Trophoblast cell (in vitro differentiated cells and primary cell): ENCODE data around the gene UBIAD1.

Source experiments
- DNase-seq, 2 donors: peaks; one replicate each; pipeline ENCODE4 v3.0.0-alpha.2; 2016
- H2AFZ ChIP-seq: 2 replicates; pipeline ENCODE4 v1.6.1; 2013; ENCODE audit warnings: low read length, moderate library complexity, mild to moderate bottlenecking; ENCODE audit not compliant: insufficient read depth, poor library complexity
- H2AK5ac ChIP-seq: 2 replicates; pipeline ENCODE4 v1.6.1; 2013; ENCODE audit warnings: mild to moderate bottlenecking, low read length
- H2BK120ac ChIP-seq: 2 replicates; pipeline ENCODE4 v1.6.1; 2013; ENCODE audit warnings: low read length, mild to moderate bottlenecking, moderate library complexity; ENCODE audit not compliant: insufficient read depth, poor library complexity
- H2BK12ac ChIP-seq: 2 replicates; pipeline ENCODE4 v1.6.1; 2013; ENCODE audit warnings: mild to moderate bottlenecking, low read length, moderate library complexity
- H2BK5ac ChIP-seq: 2 replicates; pipeline ENCODE4 v1.6.1; 2013; ENCODE audit warnings: low read length, low read depth, moderate library complexity, mild to moderate bottlenecking; ENCODE audit not compliant: poor library complexity
- H3K14ac ChIP-seq: 2 replicates; pipeline ENCODE4 v1.6.1; 2013; ENCODE audit warnings: mild to moderate bottlenecking, low read length
- H3K18ac ChIP-seq: 2 replicates; pipeline ENCODE4 v1.6.1; 2013; ENCODE audit warnings: mild to moderate bottlenecking, low read length
- H3K23ac ChIP-seq: 2 replicates; pipeline ENCODE4 v1.6.1; 2013; ENCODE audit warnings: low read length
- H3K27ac ChIP-seq: 2 replicates; pipeline ENCODE4 v1.5.1; 2013; ENCODE audit warnings: low read depth, mild to moderate bottlenecking, inconsistent platforms, low read length, moderate library complexity
- H3K27me3 ChIP-seq: 2 replicates; pipeline ENCODE4 v1.6.1; 2013; ENCODE audit warnings: inconsistent platforms, mild to moderate bottlenecking, low read length, moderate library complexity; ENCODE audit not compliant: insufficient read depth
- H3K36me3 ChIP-seq, 2 experiments: 1 replicate in 1 of 2; 2 replicates in 1 of 2; pipeline ENCODE4 v1.6.1; 2013; ENCODE audit warnings: low read length in 2 of 2, mild to moderate bottlenecking in 2 of 2, moderate library complexity in 1 of 2; ENCODE audit not compliant: insufficient read depth in 2 of 2, control insufficient read depth in 1 of 2
- H3K4ac ChIP-seq: 2 replicates; pipeline ENCODE4 v1.6.1; 2013; ENCODE audit warnings: low read depth, mild to moderate bottlenecking, low read length, moderate library complexity
- H3K4me1 ChIP-seq, 2 experiments: 1 replicate in 1 of 2; 2 replicates in 1 of 2; pipeline ENCODE4 v1.6.1; 2013; ENCODE audit warnings: low read length in 2 of 2, mild to moderate bottlenecking in 2 of 2, moderate library complexity in 1 of 2; ENCODE audit not compliant: insufficient read depth in 2 of 2, control insufficient read depth in 1 of 2
- H3K4me2 ChIP-seq: 2 replicates; pipeline ENCODE4 v1.6.1; 2013; ENCODE audit warnings: inconsistent platforms, mild to moderate bottlenecking, low read length, moderate library complexity
- H3K4me3 ChIP-seq: 2 replicates; pipeline ENCODE4 v1.5.1; 2013; ENCODE audit warnings: mild to moderate bottlenecking, low read depth, low read length, inconsistent platforms
- H3K79me1 ChIP-seq: one replicate; pipeline ENCODE4 v1.6.1; 2013; ENCODE audit warnings: low read length
- H3K79me2 ChIP-seq: 2 replicates; pipeline ENCODE4 v1.6.1; 2013; ENCODE audit warnings: low read length, mild to moderate bottlenecking; ENCODE audit not compliant: control insufficient read depth, insufficient read depth, poor library complexity
- H3K9ac ChIP-seq: 2 replicates; pipeline ENCODE4 v1.6.1; 2013; ENCODE audit warnings: mild to moderate bottlenecking, low read length
- H3K9me3 ChIP-seq: 2 replicates; pipeline ENCODE4 v1.6.1; 2013; ENCODE audit warnings: low read depth, mild to moderate bottlenecking, control low read depth, inconsistent platforms, low read length; ENCODE audit not compliant: insufficient read depth
- H4K12ac ChIP-seq: 2 replicates; pipeline ENCODE4 v1.6.1; 2013; ENCODE audit warnings: low read depth, mild to moderate bottlenecking, low read length, moderate library complexity
- H4K8ac ChIP-seq: 2 replicates; pipeline ENCODE4 v1.6.1; 2013; ENCODE audit warnings: low read depth, mild to moderate bottlenecking, low read length, moderate library complexity
- H4K91ac ChIP-seq: one replicate; pipeline ENCODE4 v1.6.1; 2013; ENCODE audit warnings: low read depth, mild to moderate bottlenecking, low read length, moderate library complexity
- WGBS: extraction: QIAGEN DNeasy Blood & Tissue Kit; methylation state at CpG from one replicate; pipeline ENCODE4 v1.1.7; 2013; ENCODE audit warnings: missing lambda C conversion rate; ENCODE audit not compliant: insufficient read length, insufficient coverage; ENCODE audit errors: extremely low coverage; 5-methylcytosine and 5-hydroxymethylcytosine counted together

UBIAD1 gene

DNA sequence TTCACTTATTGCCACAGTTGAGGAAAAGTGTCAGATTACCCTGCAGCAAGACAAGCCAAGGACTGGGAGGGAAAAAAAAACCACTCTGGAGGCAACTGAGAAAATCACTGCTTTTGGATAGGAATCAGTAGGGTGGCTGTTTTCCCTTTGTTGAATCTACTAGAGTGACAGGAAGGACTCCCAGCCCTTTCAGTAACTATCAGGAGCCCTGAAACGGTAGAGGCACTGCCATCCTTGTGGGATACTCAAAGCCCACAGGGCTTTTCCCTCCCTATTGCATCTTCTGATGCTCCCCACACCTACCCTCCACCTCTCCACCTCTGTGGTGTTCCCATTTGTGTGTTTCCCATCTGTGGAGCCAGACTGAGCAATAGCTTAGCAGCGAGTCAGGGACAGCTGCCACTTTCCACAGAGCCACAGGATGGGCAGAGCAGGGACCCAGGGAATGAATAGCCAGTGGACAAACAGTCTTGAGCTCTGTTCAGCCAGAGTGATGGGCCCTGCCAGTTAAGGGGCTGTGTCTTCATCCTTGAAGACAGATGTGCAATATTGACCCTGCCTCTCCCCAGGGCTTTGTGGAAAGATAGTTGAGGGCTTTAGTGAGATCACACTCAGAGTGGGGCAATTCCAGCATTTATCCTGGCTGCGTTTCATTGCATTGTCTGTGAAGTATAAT, 13.9 kb downstream of the UBIAD1 start:
- H2AK5ac ChIP-seq = no peak overlapping the region
- H2BK12ac ChIP-seq = no peak overlapping the region
- no peak overlapping the region for H4K91ac ChIP-seq
- peaks cover 2% of the 10 kb centered on the region for H3K9me3 ChIP-seq
- WGBS = no CpG with 5 or more reads among the region's 3 CpGs
- H4K8ac ChIP-seq = no peak overlapping the region
- H4K12ac ChIP-seq = no peak overlapping the region
- H2BK5ac ChIP-seq = no peak overlapping the region
- no peak overlapping the region for H2AFZ ChIP-seq
- no peaks in the 10 kb centered on the region for H3K27me3 ChIP-seq
- no peak overlapping the region for H3K4ac ChIP-seq
- DNase-seq = no peak
- no peak overlapping the region for H3K4me3 ChIP-seq
- H3K36me3 ChIP-seq = peaks cover 7 to 9% of the 10 kb centered on the region in 2 experiments
- H3K23ac ChIP-seq = no peak overlapping the region
- no peak overlapping the region for H3K9ac ChIP-seq
- H2BK120ac ChIP-seq = no peak overlapping the region
- H3K4me1 ChIP-seq = no peaks in the 10 kb centered on the region
- H3K79me1 ChIP-seq = no peaks in the 10 kb centered on the region
- H3K18ac ChIP-seq = no peak overlapping the region
- H3K4me2 ChIP-seq = no peak overlapping the region
- H3K27ac ChIP-seq = no peak overlapping the region
- H3K14ac ChIP-seq = no peak overlapping the region
- no peaks in the 10 kb centered on the region for H3K79me2 ChIP-seq

DNA sequence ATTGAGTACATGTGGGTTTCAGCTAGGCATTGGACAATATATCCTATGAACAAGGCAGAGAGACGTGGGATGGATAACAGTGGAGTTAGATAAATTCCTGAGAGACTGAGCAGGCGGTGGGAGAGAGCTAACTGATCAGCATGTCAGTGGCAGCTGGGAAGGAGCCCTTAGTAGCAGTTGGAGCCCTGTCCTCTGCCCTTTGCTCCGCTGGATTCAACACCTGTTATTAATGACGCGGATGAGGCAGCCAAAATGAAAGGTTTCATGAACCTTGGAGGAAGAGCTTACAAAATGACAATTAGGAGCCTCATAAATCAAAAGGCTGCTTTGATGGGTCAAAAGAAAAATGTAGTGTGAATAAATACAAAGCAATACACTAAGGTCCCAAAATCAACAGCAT, 16.1 kb downstream of the UBIAD1 start:
- Histone ChIP-seq H3K27ac (no peak overlapping the region), H3K4ac (no peak overlapping the region), H3K79me1 (no peaks in the 10 kb centered on the region), H4K8ac (no peak overlapping the region), H3K4me3 (no peak overlapping the region), H3K9ac (no peak overlapping the region), H3K18ac (no peak overlapping the region), H3K23ac (no peak overlapping the region), H3K4me1 (no peaks in the 10 kb centered on the region), H4K91ac (no peak overlapping the region), H4K12ac (no peak overlapping the region), H2AK5ac (no peak overlapping the region), H2AFZ (no peak overlapping the region), H2BK120ac (no peak overlapping the region), H3K36me3 (peaks cover 7 to 9% of the 10 kb centered on the region in 2 experiments), H3K79me2 (no peaks in the 10 kb centered on the region), H3K14ac (no peak overlapping the region), H3K9me3 (peaks cover 2% of the 10 kb centered on the region), H2BK12ac (no peak overlapping the region), H2BK5ac (no peak overlapping the region), H3K4me2 (no peak overlapping the region), H3K27me3 (no peaks in the 10 kb centered on the region)
- WGBS = no CpG with 5 or more reads among the region's 5 CpGs
- no peak for DNase-seq

DNA sequence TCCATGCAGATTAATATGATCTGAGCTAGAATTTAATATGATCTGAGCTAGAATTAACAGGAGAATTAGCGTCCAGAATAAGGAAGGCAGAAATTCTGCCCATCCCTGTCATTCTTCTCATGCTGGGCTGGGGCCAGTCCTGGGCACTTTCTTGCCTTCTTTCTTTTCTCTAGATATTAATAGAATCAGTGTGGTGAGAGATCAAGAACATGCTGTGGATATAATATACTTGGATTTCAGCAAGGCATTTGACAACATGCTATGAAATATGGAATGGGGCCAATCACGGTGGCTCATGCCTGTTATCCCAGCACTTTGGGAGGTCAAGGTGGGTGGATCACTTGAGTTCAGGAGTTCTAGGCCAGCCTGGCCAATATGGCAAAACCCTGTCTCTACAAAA, 18.1 kb downstream of the UBIAD1 start:
- Histone ChIP-seq H4K12ac (no peak overlapping the region), H3K23ac (no peak overlapping the region), H3K9me3 (peaks cover 2% of the 10 kb centered on the region), H4K8ac (no peak overlapping the region), H2AK5ac (no peak overlapping the region), H2BK120ac (no peak overlapping the region), H4K91ac (no peak overlapping the region), H3K79me2 (no peaks in the 10 kb centered on the region), H3K79me1 (no peaks in the 10 kb centered on the region), H2BK12ac (no peak overlapping the region), H3K18ac (no peak overlapping the region), H3K14ac (no peak overlapping the region), H3K4ac (no peak overlapping the region), H2AFZ (no peak overlapping the region), H2BK5ac (no peak overlapping the region), H3K27ac (no peak overlapping the region), H3K9ac (no peak overlapping the region), H3K4me2 (no peak overlapping the region), H3K4me1 (no peaks in the 10 kb centered on the region), H3K27me3 (no peaks in the 10 kb centered on the region), H3K4me3 (no peak overlapping the region), H3K36me3 (peaks cover 4 to 6% of the 10 kb centered on the region in 2 experiments)
- WGBS = no CpG with 5 or more reads among the region's 2 CpGs
- no peak for DNase-seq

DNA sequence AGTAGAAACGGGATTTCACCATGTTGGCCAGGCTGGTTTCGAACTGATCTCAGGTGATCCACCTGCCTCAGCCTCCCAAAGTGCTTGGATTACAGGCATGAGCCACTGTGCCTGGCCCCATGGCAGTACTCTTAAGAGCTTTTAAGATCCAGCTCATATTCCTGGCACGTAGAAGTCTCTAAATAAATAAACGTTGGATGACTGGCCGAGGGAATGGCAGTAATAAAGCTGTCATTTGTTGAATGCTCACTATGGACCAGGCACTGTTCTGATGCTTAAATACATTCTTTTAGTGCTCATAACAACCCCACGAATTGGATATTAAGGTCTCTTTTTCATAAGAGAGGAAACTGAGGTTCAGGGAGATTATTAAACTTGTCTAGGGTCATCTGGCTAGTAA, 20.9 kb downstream of the UBIAD1 start:
- no peak overlapping the region for H3K18ac ChIP-seq
- H4K8ac ChIP-seq = no peak overlapping the region
- H3K14ac ChIP-seq = no peak overlapping the region
- H3K27me3 ChIP-seq = no peaks in the 10 kb centered on the region
- no peak overlapping the region for H2AFZ ChIP-seq
- no peak overlapping the region for H2BK120ac ChIP-seq
- no peak overlapping the region for H3K4me3 ChIP-seq
- H4K12ac ChIP-seq = no peak overlapping the region
- DNase-seq = no peak
- no peak overlapping the region for H3K23ac ChIP-seq
- peaks cover 0 to 4% of the 10 kb centered on the region in 2 experiments for H3K36me3 ChIP-seq
- no peaks in the 10 kb centered on the region for H3K79me1 ChIP-seq
- H4K91ac ChIP-seq = no peak overlapping the region
- H3K4ac ChIP-seq = no peak overlapping the region
- H3K4me2 ChIP-seq = no peak overlapping the region
- H2BK12ac ChIP-seq = no peak overlapping the region
- no CpG with 5 or more reads among the region's 6 CpGs for WGBS
- H2AK5ac ChIP-seq = no peak overlapping the region
- H3K27ac ChIP-seq = no peak overlapping the region
- no peaks in the 10 kb centered on the region for H3K9me3 ChIP-seq
- no peak overlapping the region for H3K9ac ChIP-seq
- H2BK5ac ChIP-seq = no peak overlapping the region
- H3K79me2 ChIP-seq = no peaks in the 10 kb centered on the region
- no peaks in the 10 kb centered on the region for H3K4me1 ChIP-seq
